PFSK-1 (cell line): ENCODE results near the gene PPFIBP2.

Source experiments
- FOXP2 ChIP-seq: optimal IDR thresholded peaks from 2 replicates; pipeline ENCODE3; 2011; ENCODE audit warnings: borderline replicate concordance, control low read depth, inconsistent platforms; ENCODE audit not compliant: insufficient read depth; ENCODE audit errors: extremely low read length, extremely low read depth
- POLR2AphosphoS5 ChIP-seq: IDR thresholded peaks from 2 replicates; pipeline ENCODE4 v1.6.1; 2012; ENCODE audit warnings: low read depth, mild to moderate bottlenecking, control low read depth, low read length, moderate library complexity
- SIN3A ChIP-seq: IDR thresholded peaks from 2 replicates; pipeline ENCODE4 v1.6.1; 2012; ENCODE audit warnings: mild to moderate bottlenecking, low read length, moderate library complexity, borderline replicate concordance; ENCODE audit not compliant: insufficient read depth
- TAF1 ChIP-seq: IDR thresholded peaks from 2 replicates; pipeline ENCODE4 v1.6.1; 2012; ENCODE audit warnings: low read length, control low read depth, borderline replicate concordance; ENCODE audit not compliant: insufficient read depth
- TF ChIP-seq, protein P1 (sequence below), 2 experiments: IDR thresholded peaks; 2 replicates each; pipeline versions ENCODE4 v1.6.1 to v1.8.0; 2011 to 2012; ENCODE audit warnings: low read depth in 2 of 2, low read length in 2 of 2, control low read depth in 1 of 2, inconsistent platforms in 1 of 2, mild to moderate bottlenecking in 1 of 2, moderate library complexity in 1 of 2; ENCODE audit not compliant: insufficient read depth in 1 of 2

The PPFIBP2 gene

DNA sequence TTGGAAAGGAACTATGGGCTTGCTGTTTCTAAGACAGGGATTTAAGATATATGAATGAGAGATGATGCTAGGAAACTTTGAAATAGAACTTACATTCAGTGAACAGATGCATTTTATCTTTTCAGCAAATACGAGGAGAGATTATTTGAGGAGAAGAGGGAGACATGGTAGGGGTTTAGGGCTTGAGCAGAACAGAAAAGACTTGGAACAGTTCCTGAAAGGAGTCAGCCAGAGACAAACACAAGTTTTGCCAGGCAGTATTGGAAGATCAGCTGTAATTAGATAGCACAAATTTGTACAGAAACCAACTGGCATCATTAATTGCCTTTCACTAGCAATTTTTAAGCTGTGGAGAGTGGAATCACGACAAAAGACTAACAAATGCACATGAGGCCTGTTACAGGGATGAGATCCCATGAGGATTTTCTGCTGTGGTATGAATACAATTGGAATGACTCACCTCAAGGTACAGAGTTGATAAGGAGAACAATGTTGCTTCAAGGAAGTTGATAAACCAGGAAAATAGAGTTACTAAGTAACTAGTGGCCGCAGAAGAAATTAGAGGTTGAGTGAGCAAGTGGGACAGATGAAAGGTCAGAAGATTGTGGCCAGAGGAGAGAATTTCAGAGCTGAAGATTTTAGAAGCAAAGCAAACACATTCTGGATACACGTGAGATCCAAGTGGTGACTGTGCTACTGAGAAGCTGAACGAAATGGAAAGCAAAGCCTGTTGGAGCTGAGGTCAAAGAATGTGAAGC lies 91.6 kb downstream of the PPFIBP2 start:
- TF ChIP-seq SIN3A (no peak), POLR2AphosphoS5 (no peak), FOXP2 (no peak), TAF1 (no peak)
- TF ChIP-seq, protein P1, sequence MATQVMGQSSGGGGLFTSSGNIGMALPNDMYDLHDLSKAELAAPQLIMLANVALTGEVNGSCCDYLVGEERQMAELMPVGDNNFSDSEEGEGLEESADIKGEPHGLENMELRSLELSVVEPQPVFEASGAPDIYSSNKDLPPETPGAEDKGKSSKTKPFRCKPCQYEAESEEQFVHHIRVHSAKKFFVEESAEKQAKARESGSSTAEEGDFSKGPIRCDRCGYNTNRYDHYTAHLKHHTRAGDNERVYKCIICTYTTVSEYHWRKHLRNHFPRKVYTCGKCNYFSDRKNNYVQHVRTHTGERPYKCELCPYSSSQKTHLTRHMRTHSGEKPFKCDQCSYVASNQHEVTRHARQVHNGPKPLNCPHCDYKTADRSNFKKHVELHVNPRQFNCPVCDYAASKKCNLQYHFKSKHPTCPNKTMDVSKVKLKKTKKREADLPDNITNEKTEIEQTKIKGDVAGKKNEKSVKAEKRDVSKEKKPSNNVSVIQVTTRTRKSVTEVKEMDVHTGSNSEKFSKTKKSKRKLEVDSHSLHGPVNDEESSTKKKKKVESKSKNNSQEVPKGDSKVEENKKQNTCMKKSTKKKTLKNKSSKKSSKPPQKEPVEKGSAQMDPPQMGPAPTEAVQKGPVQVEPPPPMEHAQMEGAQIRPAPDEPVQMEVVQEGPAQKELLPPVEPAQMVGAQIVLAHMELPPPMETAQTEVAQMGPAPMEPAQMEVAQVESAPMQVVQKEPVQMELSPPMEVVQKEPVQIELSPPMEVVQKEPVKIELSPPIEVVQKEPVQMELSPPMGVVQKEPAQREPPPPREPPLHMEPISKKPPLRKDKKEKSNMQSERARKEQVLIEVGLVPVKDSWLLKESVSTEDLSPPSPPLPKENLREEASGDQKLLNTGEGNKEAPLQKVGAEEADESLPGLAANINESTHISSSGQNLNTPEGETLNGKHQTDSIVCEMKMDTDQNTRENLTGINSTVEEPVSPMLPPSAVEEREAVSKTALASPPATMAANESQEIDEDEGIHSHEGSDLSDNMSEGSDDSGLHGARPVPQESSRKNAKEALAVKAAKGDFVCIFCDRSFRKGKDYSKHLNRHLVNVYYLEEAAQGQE (IDR thresholded peaks at IDR 0.05; ENCODE audit: insufficient read depth in 1 of 2, low read depth in 2 of 2, low read length in 2 of 2) = no peak

- no peak for TF ChIP-seq SIN3A
- TF ChIP-seq TAF1 = no peak
- TF ChIP-seq POLR2AphosphoS5 = no peak
- no peak for TF ChIP-seq FOXP2
- TF ChIP-seq, protein P1 (IDR thresholded peaks at IDR 0.05; ENCODE audit: insufficient read depth in 1 of 2, low read depth in 2 of 2, low read length in 2 of 2) = no peak
Measured at GRCh38 chr11:7606496-7606895, 92.7 kb downstream of the PPFIBP2 start.

DNA sequence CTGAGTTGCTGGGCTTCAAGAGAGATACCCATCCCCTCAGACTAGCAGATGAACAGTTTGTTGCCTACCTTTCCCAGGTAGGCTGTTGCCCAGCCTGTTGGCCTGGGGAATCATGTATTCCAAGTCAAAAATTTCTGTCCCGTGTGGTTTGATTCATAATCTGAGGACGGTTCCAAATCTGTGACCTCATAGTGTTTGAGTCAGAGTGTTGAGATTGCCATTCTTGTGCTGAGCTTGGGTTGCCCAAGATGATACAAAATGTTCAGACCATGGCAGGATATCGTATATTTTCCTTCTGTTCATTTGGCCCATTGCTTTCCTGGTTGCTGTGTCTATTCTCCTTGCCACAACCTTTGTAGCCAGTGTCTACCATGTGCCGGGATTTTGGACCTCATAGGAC lies 95.2 kb downstream of the PPFIBP2 start:
- TF ChIP-seq TAF1 = no peak
- TF ChIP-seq, protein P1 (IDR thresholded peaks at IDR 0.05; ENCODE audit: insufficient read depth in 1 of 2, low read depth in 2 of 2, low read length in 2 of 2) = no peak
- TF ChIP-seq SIN3A = no peak
- TF ChIP-seq FOXP2 = no peak
- TF ChIP-seq POLR2AphosphoS5 = no peak

- TF ChIP-seq FOXP2 (no peak), TAF1 (no peak), POLR2AphosphoS5 (no peak), SIN3A (no peak)
- TF ChIP-seq, protein P1 (IDR thresholded peaks at IDR 0.05; ENCODE audit: insufficient read depth in 1 of 2, low read depth in 2 of 2, low read length in 2 of 2) = no peak
Measured at GRCh38 chr11:7609521-7609920, 95.7 kb downstream of the PPFIBP2 start.
